HCT116 (cell line): ENCODE data around the gene ACR. TPM values are rescaled to one million over a fixed set of nuclear protein-coding genes. Genes with fewer than 3 reads are reported as not detected.

Experiments used
- ATAC-seq: fragments of 200-7000 bp; cut with Tn5 transposase; 2 replicates; pipeline ENCODE4 v1.9.1; 2020; ENCODE audit warnings: mild to moderate bottlenecking, moderate library complexity
- BruUV-seq: library from RNA; stranded (reverse); fragments of 400-500 nt; replicated peaks from 2 replicates; lab custom pipeline; 2021; lab: Mats Ljungman, UMichigan
- CTCF ChIA-PET: fragments of 300-600 bp; sonication (Branson Sonifier 250); formaldehyde crosslinking; loops from one replicate; lab custom pipeline; 2021; ENCODE audit warnings: antibody characterized with exemption; lab: Charles Lee
- POLR2A ChIA-PET: fragments of 300-600, 350-600 bp; sonication (Branson Sonifier 250); formaldehyde crosslinking; loops from one replicate; lab custom pipeline; 2021; ENCODE audit warnings: antibody characterized with exemption; lab: Charles Lee
- RAD21 ChIA-PET, 2 experiments: fragments of 300-600 bp; sonication (Branson Sonifier 250); formaldehyde crosslinking; loops; one replicate each; lab custom pipeline; 2023; ENCODE audit warnings: low total read pairs in 2 of 2; ENCODE audit not compliant: uncharacterized antibody in 2 of 2, unreplicated experiment in 2 of 2, low non-redundant PET in 1 of 2; lab: Charles Lee
- DNase-seq: peaks from one replicate; pipeline ENCODE4 v3.0.0-alpha.2; 2010; ENCODE audit warnings: low read depth, low spot score
- H2AFZ ChIP-seq: fragments of 200-600 bp; shearing (Covaris generic), sonication (generic); 2 replicates; pipeline ENCODE4 v1.6.1; 2017; ENCODE audit warnings: low read depth, mixed run types, mixed read lengths, antibody characterized with exemption, low read length; ENCODE audit not compliant: poor library complexity, severe bottlenecking
- H3K27ac ChIP-seq: 2 replicates; pipeline ENCODE4 v1.5.1; 2012; ENCODE audit warnings: low read depth, low read length
- H3K27me3 ChIP-seq: fragments of 200-600 bp; sonication (generic); 2 replicates; pipeline ENCODE4 v1.6.1; 2016; ENCODE audit warnings: mixed run types, low read length, mixed read lengths; ENCODE audit not compliant: insufficient read depth
- H3K36me3 ChIP-seq, 2 experiments: fragments of 200-500 bp in 1 of 2; fragments of 200-600 bp in 1 of 2; sonication (Bioruptor generic) in 1 of 2; sonication (generic) in 1 of 2; 2 replicates each; pipeline versions ENCODE4 v1.5.1 to v1.6.1; 2014 to 2016; ENCODE audit warnings: low read length in 2 of 2, inconsistent platforms in 1 of 2, mixed read lengths in 1 of 2, mixed run types in 1 of 2; ENCODE audit not compliant: insufficient read depth in 2 of 2, control insufficient read depth in 1 of 2
- H3K4me1 ChIP-seq, 2 experiments: fragments of 200-600 bp in 1 of 2; sonication (generic) in 1 of 2; 2 replicates each; pipeline versions ENCODE4 v1.5.1 to v1.6.1; 2012 to 2017; ENCODE audit warnings: low read length in 2 of 2, inconsistent platforms in 1 of 2, mild to moderate bottlenecking in 1 of 2, mixed read lengths in 1 of 2, mixed run types in 1 of 2, moderate library complexity in 1 of 2; ENCODE audit not compliant: insufficient read depth in 2 of 2, control insufficient read depth in 1 of 2
- H3K4me2 ChIP-seq: fragments of 200-600 bp; sonication (generic); 2 replicates; pipeline ENCODE4 v1.6.1; 2017; ENCODE audit warnings: mixed run types, low read length, mixed read lengths
- H3K4me3 ChIP-seq, 2 experiments: fragments of 200-600 bp in 1 of 2; sonication (generic) in 1 of 2; replicated peaks in 1 of 2; 2 replicates each; pipeline ENCODE4 v1.5.1; 2011 to 2016; ENCODE audit warnings: low read length in 2 of 2, control low read depth in 1 of 2, low read depth in 1 of 2, mild to moderate bottlenecking in 1 of 2, mixed read lengths in 1 of 2, mixed run types in 1 of 2
- H3K79me2 ChIP-seq: fragments of 200-600 bp; sonication (generic); 2 replicates; pipeline ENCODE4 v1.6.1; 2017; ENCODE audit warnings: mild to moderate bottlenecking, mixed run types, low read length, moderate library complexity, mixed read lengths; ENCODE audit not compliant: insufficient read depth
- H3K9ac ChIP-seq: fragments of 200-600 bp; sonication (generic); 2 replicates; pipeline ENCODE4 v1.6.1; 2016; ENCODE audit warnings: low read length, mixed read lengths
- H3K9me2 ChIP-seq: fragments of 200-600 bp; sonication (generic), shearing (Covaris generic); 2 replicates; pipeline ENCODE4 v1.6.1; 2017; ENCODE audit warnings: mixed run types, mild to moderate bottlenecking, moderate library complexity; ENCODE audit not compliant: insufficient read depth
- H3K9me3 ChIP-seq, 2 experiments: fragments of 200-500 bp in 1 of 2; fragments of 200-600 bp in 1 of 2; sonication (Bioruptor generic) in 1 of 2; sonication (generic) in 1 of 2; 2 replicates each; pipeline ENCODE4 v1.6.1; 2014 to 2017; ENCODE audit warnings: low read length in 2 of 2, mixed read lengths in 2 of 2, inconsistent platforms in 1 of 2, low read depth in 1 of 2, mild to moderate bottlenecking in 1 of 2, mixed run types in 1 of 2, moderate library complexity in 1 of 2; ENCODE audit not compliant: control insufficient read depth in 1 of 2, insufficient read depth in 1 of 2
- H4K20me1 ChIP-seq: fragments of 200-600 bp; sonication (generic), shearing (Covaris generic); 2 replicates; pipeline ENCODE4 v1.6.1; 2017; ENCODE audit warnings: mixed run types, mild to moderate bottlenecking, moderate library complexity; ENCODE audit not compliant: insufficient read depth
- CBX3 ChIP-seq: IDR thresholded peaks from 2 replicates; pipeline ENCODE4 v1.6.1; 2012; ENCODE audit warnings: low read depth
- CTCF ChIP-seq, 3 experiments: fragments of 200-600 bp in 1 of 3; sonication (generic) in 1 of 3; IDR thresholded peaks in 2 of 3; conservative IDR thresholded peaks in 1 of 3; 2 replicates each; pipeline ENCODE4 v1.5.1; 2012 to 2017; ENCODE audit warnings: low read depth in 2 of 3, low read length in 2 of 3, antibody characterized with exemption in 1 of 3, borderline replicate concordance in 1 of 3, control low read depth in 1 of 3, mild to moderate bottlenecking in 1 of 3, mixed read lengths in 1 of 3, mixed run types in 1 of 3, moderate library complexity in 1 of 3; ENCODE audit not compliant: insufficient read depth in 1 of 3
- FOSL1 ChIP-seq: IDR thresholded peaks from 2 replicates; pipeline ENCODE4 v1.6.1; 2012; ENCODE audit warnings: low read depth
- RAD21 ChIP-seq: IDR thresholded peaks from 2 replicates; pipeline ENCODE4 v1.6.1; 2012; ENCODE audit warnings: low read depth, mild to moderate bottlenecking
- SIN3A ChIP-seq: IDR thresholded peaks from 2 replicates; pipeline ENCODE4 v1.6.1; 2012; ENCODE audit warnings: low read depth
- SP1 ChIP-seq: IDR thresholded peaks from 2 replicates; pipeline ENCODE4 v1.6.1; 2012; ENCODE audit warnings: low read depth
- SRF ChIP-seq: IDR thresholded peaks from 2 replicates; pipeline ENCODE4 v1.6.1; 2012; ENCODE audit warnings: low read depth
- TCF7L2 ChIP-seq: IDR thresholded peaks from 2 replicates; pipeline ENCODE4 v1.7.0; 2011; ENCODE audit warnings: borderline replicate concordance, inconsistent platforms; ENCODE audit not compliant: insufficient read depth, insufficient read length; ENCODE audit errors: extremely low read depth
- ZBTB33 ChIP-seq: IDR thresholded peaks from 2 replicates; pipeline ENCODE4 v1.6.1; 2011; ENCODE audit warnings: mild to moderate bottlenecking, low read length, moderate library complexity; ENCODE audit not compliant: insufficient replicate concordance; ENCODE audit errors: extremely low read depth
- ZNF274 ChIP-seq: fragments of 200-500 bp; sonication (Bioruptor generic); IDR thresholded peaks from 2 replicates; pipeline ENCODE4 v1.6.1; 2014; ENCODE audit warnings: mild to moderate bottlenecking, low read depth, low read length, inconsistent platforms
- intact Hi-C: fragments of 100-400 bp; cut with micrococcal nuclease; formaldehyde crosslinking; loops from 2 replicates; pipeline ENCODE4 v1.10.0; 2022
- total RNA-seq: library from RNA; stranded (reverse); gene quantifications from one replicate; pipeline ENCODE4 v1.2.1, GENCODE V29; 2021; ENCODE audit not compliant: unreplicated experiment

Gene ACR
- total RNA-seq, 1 experiment from 2014 or later: 1.5 TPM

GRCh38 chr22:50708474-50708873 lies 29.5 kb upstream of the ACR start:
- ChIA-PET POLR2A (no interaction called here), RAD21 (no interaction called here), CTCF (no interaction called here)
- H3K27ac ChIP-seq: no peak overlapping the region
- H4K20me1 ChIP-seq: no peaks in the 10 kb centered on the region
- no peak overlapping the region for H2AFZ ChIP-seq
- H3K9me2 ChIP-seq: no peaks in the 10 kb centered on the region
- no peak for TF ChIP-seq SRF
- TF ChIP-seq FOSL1: no peak
- no peak for TF ChIP-seq SP1
- no peak for TF ChIP-seq RAD21
- TF ChIP-seq ZBTB33: no peak
- no peak for TF ChIP-seq CTCF (IDR thresholded peaks at IDR 0.05 in 2 of 3, conservative IDR thresholded peaks at IDR 0.05 in 1 of 3; ENCODE audit: borderline replicate concordance in 1 of 3, insufficient read depth in 1 of 3, low read depth in 2 of 3, low read length in 2 of 3)
- no peak for TF ChIP-seq CBX3
- TF ChIP-seq ZNF274: no peak
- TF ChIP-seq TCF7L2: no peak
- TF ChIP-seq SIN3A: no peak
- H3K79me2 ChIP-seq: no peaks in the 10 kb centered on the region
- H3K4me2 ChIP-seq: no peak overlapping the region
- H3K4me3 ChIP-seq: no peak overlapping the region
- no peaks in the 10 kb centered on the region for H3K4me1 ChIP-seq
- no TSS peak for BruUV-seq
- no peak overlapping the region for H3K9ac ChIP-seq
- ATAC-seq (no peak), DNase-seq (no peak)
- intact Hi-C loops: no loop called here
- no peaks in the 10 kb centered on the region for H3K27me3 ChIP-seq
- H3K9me3 ChIP-seq: no peaks in the 10 kb centered on the region
- H3K36me3 ChIP-seq: peaks cover 0 to 8% of the 10 kb centered on the region in 2 experiments; a peak in 1 of 4 replicates
